Measurements from ENCODE around the gene PACRG. TPM values are rescaled to one million over a fixed set of nuclear protein-coding genes. Genes with fewer than 3 reads are reported as not detected.

The PACRG gene
- total RNA-seq, 2 experiments from 2014 or later, result not detected

DNA sequence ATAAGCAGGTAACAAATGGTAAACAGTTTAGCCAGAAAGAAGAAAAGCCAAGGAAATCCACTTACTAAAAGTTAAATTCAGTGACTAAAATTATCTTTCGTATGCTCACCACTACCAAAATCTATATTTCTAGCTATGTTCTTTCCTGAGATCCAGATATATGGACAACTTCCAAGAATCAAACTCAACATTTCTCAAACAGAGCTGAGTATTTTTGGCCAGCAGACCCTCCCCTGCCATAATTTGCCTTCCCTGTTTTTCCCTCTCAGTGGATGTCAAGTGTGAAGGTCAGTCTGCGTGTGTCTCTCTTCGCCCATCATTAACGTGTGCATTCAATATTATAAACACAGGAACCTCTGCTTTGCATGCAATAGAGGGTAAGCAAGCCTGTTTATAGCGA, 42.2 kb upstream of the PACRG start:
- H3K4me3 ChIP-seq (ENCODE audit: low read depth, low read length, poor library complexity, severe bottlenecking), result no peak overlapping the region
- no peaks in the 10 kb centered on the region for H3K9me2 ChIP-seq (ENCODE audit: insufficient read depth, low read length)
- no peaks in the 10 kb centered on the region for H4K20me1 ChIP-seq (ENCODE audit: insufficient read depth, low read length)
- no peaks in the 10 kb centered on the region for H3K36me3 ChIP-seq (ENCODE audit: insufficient read depth, low read length)
- CTCF ChIA-PET (ENCODE audit: unreplicated experiment), result no interaction called here
- H3K9me3 ChIP-seq (ENCODE audit: low read length), result no peaks in the 10 kb centered on the region
- H3K27ac ChIP-seq (ENCODE audit: low read depth, low read length, poor library complexity, severe bottlenecking), result no peak overlapping the region
- intact Hi-C loops (cut with micrococcal nuclease; ENCODE audit: unreplicated experiment), result no loop called here
- H3K4me2 ChIP-seq (ENCODE audit: low read length), result no peak overlapping the region
- H3K4me1 ChIP-seq (ENCODE audit: insufficient read depth, low read length, poor library complexity, severe bottlenecking), result no peaks in the 10 kb centered on the region
- POLR2A ChIA-PET, result no interaction called here
- no peak overlapping the region for H2AFZ ChIP-seq (ENCODE audit: low read length)
- DNase-seq (ENCODE audit: low spot score), result no peak
- no peak for TF ChIP-seq EZH2phosphoT487 (IDR thresholded peaks at IDR 0.05; ENCODE audit: borderline replicate concordance, low read depth, low read length)
- TF ChIP-seq, protein P1, sequence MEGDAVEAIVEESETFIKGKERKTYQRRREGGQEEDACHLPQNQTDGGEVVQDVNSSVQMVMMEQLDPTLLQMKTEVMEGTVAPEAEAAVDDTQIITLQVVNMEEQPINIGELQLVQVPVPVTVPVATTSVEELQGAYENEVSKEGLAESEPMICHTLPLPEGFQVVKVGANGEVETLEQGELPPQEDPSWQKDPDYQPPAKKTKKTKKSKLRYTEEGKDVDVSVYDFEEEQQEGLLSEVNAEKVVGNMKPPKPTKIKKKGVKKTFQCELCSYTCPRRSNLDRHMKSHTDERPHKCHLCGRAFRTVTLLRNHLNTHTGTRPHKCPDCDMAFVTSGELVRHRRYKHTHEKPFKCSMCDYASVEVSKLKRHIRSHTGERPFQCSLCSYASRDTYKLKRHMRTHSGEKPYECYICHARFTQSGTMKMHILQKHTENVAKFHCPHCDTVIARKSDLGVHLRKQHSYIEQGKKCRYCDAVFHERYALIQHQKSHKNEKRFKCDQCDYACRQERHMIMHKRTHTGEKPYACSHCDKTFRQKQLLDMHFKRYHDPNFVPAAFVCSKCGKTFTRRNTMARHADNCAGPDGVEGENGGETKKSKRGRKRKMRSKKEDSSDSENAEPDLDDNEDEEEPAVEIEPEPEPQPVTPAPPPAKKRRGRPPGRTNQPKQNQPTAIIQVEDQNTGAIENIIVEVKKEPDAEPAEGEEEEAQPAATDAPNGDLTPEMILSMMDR (conservative IDR thresholded peaks at IDR 0.05; ENCODE audit: low read length), result no peak
- no peaks in the 10 kb centered on the region for H3K79me2 ChIP-seq (ENCODE audit: insufficient read depth, low read depth, low read length)
- no TSS peak for BruUV-seq (replicated peaks)

DNA sequence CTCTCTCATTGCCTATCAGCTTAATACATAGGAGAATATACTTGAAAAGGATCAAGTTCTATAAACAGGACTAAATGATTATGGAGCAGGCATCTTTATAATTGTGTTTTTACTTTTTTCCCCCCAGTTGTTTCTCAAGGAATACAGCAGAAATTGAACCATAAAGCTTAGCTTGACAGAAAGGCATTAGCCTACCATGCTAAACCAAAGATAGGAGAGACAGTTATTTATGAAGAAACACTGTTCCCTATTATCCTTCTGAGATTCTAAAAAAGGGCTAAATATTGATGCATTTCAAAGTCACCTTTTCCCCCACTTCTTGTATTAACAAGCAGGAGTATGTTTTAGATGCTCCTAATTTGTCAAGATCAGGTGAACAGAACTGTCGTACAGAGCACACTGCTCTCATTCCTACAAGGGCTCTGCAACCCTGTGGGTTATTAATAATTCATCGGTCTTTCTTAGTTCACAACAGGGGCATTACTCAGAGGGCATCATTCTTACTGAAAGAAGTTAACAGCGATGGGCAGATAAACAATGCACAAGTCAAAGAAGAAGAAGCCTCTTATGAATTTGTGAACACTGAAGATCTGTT, 38.9 kb upstream of the PACRG start:
- TF ChIP-seq EZH2phosphoT487 (IDR thresholded peaks at IDR 0.05; ENCODE audit: borderline replicate concordance, low read depth, low read length), result no peak
- TF ChIP-seq, protein P1 (conservative IDR thresholded peaks at IDR 0.05; ENCODE audit: low read length), result no peak
- H3K4me3 ChIP-seq (ENCODE audit: low read depth, low read length, poor library complexity, severe bottlenecking), result no peak overlapping the region
- H3K4me1 ChIP-seq (ENCODE audit: insufficient read depth, low read length, poor library complexity, severe bottlenecking), result no peaks in the 10 kb centered on the region
- intact Hi-C loops (cut with micrococcal nuclease; ENCODE audit: unreplicated experiment), result no loop called here
- BruUV-seq (replicated peaks), result no TSS peak
- H4K20me1 ChIP-seq (ENCODE audit: insufficient read depth, low read length), result no peaks in the 10 kb centered on the region
- POLR2A ChIA-PET, result no interaction called here
- H3K79me2 ChIP-seq (ENCODE audit: insufficient read depth, low read depth, low read length), result no peaks in the 10 kb centered on the region
- no peak overlapping the region for H2AFZ ChIP-seq (ENCODE audit: low read length)
- no peak overlapping the region for H3K27ac ChIP-seq (ENCODE audit: low read depth, low read length, poor library complexity, severe bottlenecking)
- no peak for DNase-seq (ENCODE audit: low spot score)
- no peaks in the 10 kb centered on the region for H3K9me3 ChIP-seq (ENCODE audit: low read length)
- no peak overlapping the region for H3K4me2 ChIP-seq (ENCODE audit: low read length)
- H3K9me2 ChIP-seq (ENCODE audit: insufficient read depth, low read length), result no peaks in the 10 kb centered on the region
- CTCF ChIA-PET (ENCODE audit: unreplicated experiment), result no interaction called here
- no peaks in the 10 kb centered on the region for H3K36me3 ChIP-seq (ENCODE audit: insufficient read depth, low read length)

DNA sequence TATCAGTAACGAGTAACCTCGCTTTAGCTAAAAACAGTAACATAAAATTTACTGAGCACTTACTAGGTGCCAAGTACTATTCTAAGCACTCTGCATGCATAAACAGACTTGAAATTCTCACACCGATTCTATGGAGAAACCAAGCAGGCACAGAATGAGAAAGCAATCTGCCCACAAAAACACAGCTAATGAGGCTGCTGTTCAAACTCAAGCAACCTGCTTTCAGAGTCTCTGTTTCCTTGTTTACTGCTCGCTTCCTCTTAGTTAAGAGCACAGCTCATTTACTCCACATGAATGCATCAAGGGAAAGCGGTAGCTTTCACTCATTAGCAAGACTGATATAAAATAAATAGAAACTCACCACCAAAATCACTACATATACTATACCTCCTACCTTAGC, 37.6 kb upstream of the PACRG start:
- intact Hi-C loops (cut with micrococcal nuclease; ENCODE audit: unreplicated experiment), result no loop called here
- TF ChIP-seq, protein P1 (conservative IDR thresholded peaks at IDR 0.05; ENCODE audit: low read length), result no peak
- BruUV-seq (replicated peaks), result no TSS peak
- ChIA-PET POLR2A (interaction anchor here (0.8 to 1.2 kb wide), 2 partner anchors 14 to 15 kb away, joined by 3 read pairs; no protein-coding TSS in a partner anchor), CTCF (ENCODE audit: unreplicated experiment) (no interaction called here)
- Histone ChIP-seq H3K4me3 (ENCODE audit: low read depth, low read length, poor library complexity, severe bottlenecking) (no peak overlapping the region), H3K79me2 (ENCODE audit: insufficient read depth, low read depth, low read length) (no peaks in the 10 kb centered on the region), H3K4me2 (ENCODE audit: low read length) (no peak overlapping the region), H4K20me1 (ENCODE audit: insufficient read depth, low read length) (no peaks in the 10 kb centered on the region), H3K9me2 (ENCODE audit: insufficient read depth, low read length) (no peaks in the 10 kb centered on the region), H3K36me3 (ENCODE audit: insufficient read depth, low read length) (no peaks in the 10 kb centered on the region), H3K4me1 (ENCODE audit: insufficient read depth, low read length, poor library complexity, severe bottlenecking) (no peaks in the 10 kb centered on the region), H2AFZ (ENCODE audit: low read length) (no peak overlapping the region), H3K27ac (ENCODE audit: low read depth, low read length, poor library complexity, severe bottlenecking) (no peak overlapping the region), H3K9me3 (ENCODE audit: low read length) (no peaks in the 10 kb centered on the region)
- no peak for DNase-seq (ENCODE audit: low spot score)

All from OCI-LY7 (cell line).